ENCODE results near the gene GTF2E1. TPM values are rescaled to one million over a fixed set of nuclear protein-coding genes. Genes with fewer than 3 reads are reported as not detected.

The GTF2E1 gene
- total RNA-seq, 1 experiment from 2014 or later: 21.5 TPM

DNA sequence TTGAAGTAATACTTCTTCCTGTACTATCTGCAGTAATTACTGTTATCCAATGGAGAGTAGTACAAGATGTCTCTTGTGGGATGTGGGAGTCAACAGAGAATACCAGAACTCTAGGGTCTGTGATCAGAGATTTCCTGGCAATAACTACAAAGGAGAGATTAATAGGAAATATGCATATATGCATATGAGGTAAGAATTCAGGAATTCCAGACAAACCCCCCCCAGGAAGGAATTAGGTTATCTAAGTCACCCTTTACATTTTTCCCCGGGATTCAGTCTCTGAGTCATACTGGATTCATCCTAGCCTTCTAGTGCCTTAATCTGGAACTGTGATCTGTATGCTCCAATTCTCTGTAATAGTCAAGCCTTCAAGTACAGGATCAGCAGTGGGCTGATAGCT lies 49.4 kb downstream of the GTF2E1 start:
- peaks cover 0 to 27% of the 10 kb centered on the region in 2 experiments; a peak in 2 of 4 replicates for H3K4me1 ChIP-seq (ENCODE audit: control insufficient read depth in 1 of 2, insufficient read depth in 2 of 2, low read length in 2 of 2)
- H3K79me2 ChIP-seq (ENCODE audit: insufficient read depth, low read length): no peaks in the 10 kb centered on the region
- DNase-seq (ENCODE audit: low read depth, low spot score): no peak
- POLR2A ChIA-PET: no interaction called here
- H3K27ac ChIP-seq (ENCODE audit: low read depth, low read length): no peak overlapping the region
- intact Hi-C loops (cut with micrococcal nuclease): no loop called here
- H3K36me3 ChIP-seq (ENCODE audit: control insufficient read depth in 1 of 2, insufficient read depth in 2 of 2, low read length in 2 of 2): no peaks in the 10 kb centered on the region
- H3K9ac ChIP-seq (ENCODE audit: low read length): no peak overlapping the region
- no peaks in the 10 kb centered on the region for H3K9me2 ChIP-seq (ENCODE audit: insufficient read depth)
- CTCF ChIA-PET: interaction anchor here (4.7 kb wide), 1 partner anchor 231 kb away, joined by 49 read pairs; no protein-coding TSS in a partner anchor
- no peaks in the 10 kb centered on the region for H4K20me1 ChIP-seq (ENCODE audit: insufficient read depth)
- RAD21 ChIA-PET (ENCODE audit: low non-redundant PET in 1 of 2, low total read pairs in 2 of 2, uncharacterized antibody in 2 of 2, unreplicated experiment in 2 of 2): no interaction called here
- no peaks in the 10 kb centered on the region for H3K27me3 ChIP-seq (ENCODE audit: insufficient read depth, low read length)
- no peaks in the 10 kb centered on the region for H3K9me3 ChIP-seq (ENCODE audit: control insufficient read depth in 1 of 2, insufficient read depth in 1 of 2, low read depth in 1 of 2, low read length in 2 of 2)
- BruUV-seq (replicated peaks): no TSS peak
- TF ChIP-seq, protein P1, sequence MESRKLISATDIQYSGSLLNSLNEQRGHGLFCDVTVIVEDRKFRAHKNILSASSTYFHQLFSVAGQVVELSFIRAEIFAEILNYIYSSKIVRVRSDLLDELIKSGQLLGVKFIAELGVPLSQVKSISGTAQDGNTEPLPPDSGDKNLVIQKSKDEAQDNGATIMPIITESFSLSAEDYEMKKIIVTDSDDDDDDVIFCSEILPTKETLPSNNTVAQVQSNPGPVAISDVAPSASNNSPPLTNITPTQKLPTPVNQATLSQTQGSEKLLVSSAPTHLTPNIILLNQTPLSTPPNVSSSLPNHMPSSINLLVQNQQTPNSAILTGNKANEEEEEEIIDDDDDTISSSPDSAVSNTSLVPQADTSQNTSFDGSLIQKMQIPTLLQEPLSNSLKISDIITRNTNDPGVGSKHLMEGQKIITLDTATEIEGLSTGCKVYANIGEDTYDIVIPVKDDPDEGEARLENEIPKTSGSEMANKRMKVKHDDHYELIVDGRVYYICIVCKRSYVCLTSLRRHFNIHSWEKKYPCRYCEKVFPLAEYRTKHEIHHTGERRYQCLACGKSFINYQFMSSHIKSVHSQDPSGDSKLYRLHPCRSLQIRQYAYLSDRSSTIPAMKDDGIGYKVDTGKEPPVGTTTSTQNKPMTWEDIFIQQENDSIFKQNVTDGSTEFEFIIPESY (IDR thresholded peaks at IDR 0.05; ENCODE audit: extremely low read depth, insufficient replicate concordance, low read length): no peak
- no peak for TF ChIP-seq SP1 (IDR thresholded peaks at IDR 0.05; ENCODE audit: low read depth)
- no peak for TF ChIP-seq ZNF274 (IDR thresholded peaks at IDR 0.05; ENCODE audit: low read depth, low read length)
- TF ChIP-seq ZFX (IDR thresholded peaks at IDR 0.05): no peak
- TF ChIP-seq EZH2 (IDR thresholded peaks at IDR 0.05): no peak
- TF ChIP-seq TCF7L2 (IDR thresholded peaks at IDR 0.05; ENCODE audit: borderline replicate concordance, extremely low read depth, insufficient read depth, insufficient read length): no peak
- TF ChIP-seq FOSL1 (IDR thresholded peaks at IDR 0.05; ENCODE audit: low read depth): 0 out of 2 replicates have a peak, but pooled peaks have one; percentile 47
- TF ChIP-seq CEBPB (IDR thresholded peaks at IDR 0.05; ENCODE audit: low read depth): no peak
- peak overlapping the region; percentile 46 for H3K4me2 ChIP-seq (ENCODE audit: low read length)
- 0 out of 2 replicates have a peak, but pooled peaks have one; percentile 46 for ATAC-seq
- H2AFZ ChIP-seq (ENCODE audit: low read depth, low read length, poor library complexity, severe bottlenecking): no peak overlapping the region
- H3K4me3 ChIP-seq (replicated peaks in 1 of 2; ENCODE audit: low read depth in 1 of 2, low read length in 2 of 2): no peak overlapping the region

DNA sequence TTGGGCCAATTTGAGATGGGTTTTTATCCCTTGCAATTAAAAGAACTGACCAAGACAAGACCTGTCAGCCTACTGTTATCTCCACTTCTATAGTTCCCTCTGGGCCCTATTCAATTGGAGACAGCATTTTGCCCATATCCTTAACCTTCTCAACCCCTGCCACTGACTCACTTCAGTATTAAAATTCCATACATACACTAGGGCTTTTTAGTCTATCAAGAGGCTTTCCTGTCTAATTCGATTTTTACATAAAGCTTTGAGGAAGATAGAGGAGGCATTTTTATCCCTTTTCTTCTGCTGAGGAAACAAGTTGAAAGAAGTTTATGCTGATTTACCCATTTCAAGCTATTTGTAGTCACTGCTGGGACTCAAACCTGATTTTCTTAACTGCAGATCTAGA lies 51.1 kb downstream of the GTF2E1 start:
- BruUV-seq (replicated peaks): no TSS peak
- no peak for DNase-seq (ENCODE audit: low read depth, low spot score)
- intact Hi-C loops (cut with micrococcal nuclease): no loop called here
- no peak for TF ChIP-seq EZH2 (IDR thresholded peaks at IDR 0.05)
- TF ChIP-seq SRF (IDR thresholded peaks at IDR 0.05; ENCODE audit: low read depth): no peak
- TF ChIP-seq, protein P2, sequence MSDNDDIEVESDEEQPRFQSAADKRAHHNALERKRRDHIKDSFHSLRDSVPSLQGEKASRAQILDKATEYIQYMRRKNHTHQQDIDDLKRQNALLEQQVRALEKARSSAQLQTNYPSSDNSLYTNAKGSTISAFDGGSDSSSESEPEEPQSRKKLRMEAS (IDR thresholded peaks at IDR 0.05): no peak
- TF ChIP-seq, protein P3, sequence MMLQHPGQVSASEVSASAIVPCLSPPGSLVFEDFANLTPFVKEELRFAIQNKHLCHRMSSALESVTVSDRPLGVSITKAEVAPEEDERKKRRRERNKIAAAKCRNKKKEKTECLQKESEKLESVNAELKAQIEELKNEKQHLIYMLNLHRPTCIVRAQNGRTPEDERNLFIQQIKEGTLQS (IDR thresholded peaks at IDR 0.05): no peak
- TF ChIP-seq, protein P1 (IDR thresholded peaks at IDR 0.05; ENCODE audit: extremely low read depth, insufficient replicate concordance, low read length): no peak
- no peak for TF ChIP-seq POLR2AphosphoS5 (IDR thresholded peaks at IDR 0.05; ENCODE audit: low read depth, low read length)
- no peak for TF ChIP-seq ELF1 (IDR thresholded peaks at IDR 0.05; ENCODE audit: borderline replicate concordance, low read depth)
- TF ChIP-seq RAD21 (IDR thresholded peaks at IDR 0.05; ENCODE audit: low read depth): no peak
- TF ChIP-seq TCF7L2 (IDR thresholded peaks at IDR 0.05; ENCODE audit: borderline replicate concordance, extremely low read depth, insufficient read depth, insufficient read length): no peak

More for the DNA sequence above, 51.1 kb downstream of the GTF2E1 start:
- ATAC-seq: no peak
- H3K27ac ChIP-seq (ENCODE audit: low read depth, low read length): no peak overlapping the region
- H2AFZ ChIP-seq (ENCODE audit: low read depth, low read length, poor library complexity, severe bottlenecking): no peak overlapping the region
- POLR2A ChIA-PET: no interaction called here
- H3K27me3 ChIP-seq (ENCODE audit: insufficient read depth, low read length): no peaks in the 10 kb centered on the region
- H3K9ac ChIP-seq (ENCODE audit: low read length): no peak overlapping the region
- H3K4me2 ChIP-seq (ENCODE audit: low read length): peak overlapping the region; percentile 13; the same call in 1 of the 2 replicates
- no peaks in the 10 kb centered on the region for H3K9me3 ChIP-seq (ENCODE audit: control insufficient read depth in 1 of 2, insufficient read depth in 1 of 2, low read depth in 1 of 2, low read length in 2 of 2)
- RAD21 ChIA-PET (ENCODE audit: low non-redundant PET in 1 of 2, low total read pairs in 2 of 2, uncharacterized antibody in 2 of 2, unreplicated experiment in 2 of 2): no interaction called here
- no peaks in the 10 kb centered on the region for H3K79me2 ChIP-seq (ENCODE audit: insufficient read depth, low read length)
- no peaks in the 10 kb centered on the region for H3K36me3 ChIP-seq (ENCODE audit: control insufficient read depth in 1 of 2, insufficient read depth in 2 of 2, low read length in 2 of 2)
- H4K20me1 ChIP-seq (ENCODE audit: insufficient read depth): no peaks in the 10 kb centered on the region
- peaks cover 0 to 27% of the 10 kb centered on the region in 2 experiments; a peak in 2 of 4 replicates for H3K4me1 ChIP-seq (ENCODE audit: control insufficient read depth in 1 of 2, insufficient read depth in 2 of 2, low read length in 2 of 2)
- H3K9me2 ChIP-seq (ENCODE audit: insufficient read depth): no peaks in the 10 kb centered on the region
- CTCF ChIA-PET: interaction anchor here (4.7 kb wide), 1 partner anchor 233 kb away, joined by 49 read pairs; no protein-coding TSS in a partner anchor
- no peak overlapping the region for H3K4me3 ChIP-seq (replicated peaks in 1 of 2; ENCODE audit: low read depth in 1 of 2, low read length in 2 of 2)
